Fibroblast of villous mesenchyme (primary cell): ENCODE results near the gene MPZL2. TPM values are rescaled to one million over a fixed set of nuclear protein-coding genes. Genes with fewer than 3 reads are reported as not detected.

Experiments
- DNase-seq: peaks from one replicate; pipeline ENCODE4 v3.0.0-alpha.2; 2010; ENCODE audit warnings: low read depth
- H3K4me3 ChIP-seq: 2 replicates; pipeline ENCODE4 v1.5.1; 2011; ENCODE audit warnings: low read depth, mild to moderate bottlenecking, low read length
- total RNA-seq: library from RNA; depleted of rRNA; stranded (reverse); fragments of >200 nt; gene quantifications from 2 replicates; pipeline ENCODE4 v1.2.3, GENCODE V29; 2012
- TF ChIP-seq, protein P1 (sequence below): IDR thresholded peaks from 2 replicates; pipeline ENCODE4 v1.5.1; 2012; ENCODE audit warnings: low read depth, mild to moderate bottlenecking, low read length; ENCODE audit not compliant: insufficient read depth

The MPZL2 gene
- total RNA-seq, 1 donor = not detected

DNA sequence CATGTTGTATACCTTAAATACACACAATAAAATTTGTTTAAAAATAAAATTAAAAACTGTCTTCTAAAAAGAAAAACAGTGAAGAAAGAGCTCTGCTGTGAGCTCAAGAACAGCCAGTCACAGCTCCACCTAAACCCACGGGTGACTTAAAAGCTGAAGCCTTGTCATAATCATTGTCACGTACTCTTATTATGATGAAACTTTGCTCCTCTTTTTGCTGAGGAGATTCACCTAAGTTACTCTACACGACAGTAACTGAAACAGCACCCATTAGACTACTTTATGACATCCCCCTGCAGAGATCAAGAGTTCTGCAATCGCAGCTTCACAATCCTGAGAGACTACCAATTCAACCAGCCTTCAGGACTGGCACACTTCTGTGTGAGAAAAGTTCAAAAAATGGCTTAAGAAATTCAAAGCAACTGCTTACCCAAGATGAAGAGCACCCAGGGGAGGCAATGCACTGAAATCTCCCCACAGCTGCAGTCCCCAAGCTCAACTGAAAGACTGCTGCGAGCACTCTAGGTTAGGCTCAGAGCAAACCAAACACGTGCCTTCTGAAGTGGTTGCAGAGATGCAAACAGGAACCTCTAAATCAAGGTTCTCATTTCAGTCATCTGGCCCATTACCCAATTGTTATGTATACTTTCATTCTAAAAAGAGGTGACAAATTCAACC is 39.4 kb downstream of the MPZL2 start, which contains the start of gene JAML:
TSS of gene JAML (minus strand) at position 501 of the 678 bp plus-strand sequence. CDS start 10,145 bp downstream, outside the sequence.
- TF ChIP-seq, protein P1, sequence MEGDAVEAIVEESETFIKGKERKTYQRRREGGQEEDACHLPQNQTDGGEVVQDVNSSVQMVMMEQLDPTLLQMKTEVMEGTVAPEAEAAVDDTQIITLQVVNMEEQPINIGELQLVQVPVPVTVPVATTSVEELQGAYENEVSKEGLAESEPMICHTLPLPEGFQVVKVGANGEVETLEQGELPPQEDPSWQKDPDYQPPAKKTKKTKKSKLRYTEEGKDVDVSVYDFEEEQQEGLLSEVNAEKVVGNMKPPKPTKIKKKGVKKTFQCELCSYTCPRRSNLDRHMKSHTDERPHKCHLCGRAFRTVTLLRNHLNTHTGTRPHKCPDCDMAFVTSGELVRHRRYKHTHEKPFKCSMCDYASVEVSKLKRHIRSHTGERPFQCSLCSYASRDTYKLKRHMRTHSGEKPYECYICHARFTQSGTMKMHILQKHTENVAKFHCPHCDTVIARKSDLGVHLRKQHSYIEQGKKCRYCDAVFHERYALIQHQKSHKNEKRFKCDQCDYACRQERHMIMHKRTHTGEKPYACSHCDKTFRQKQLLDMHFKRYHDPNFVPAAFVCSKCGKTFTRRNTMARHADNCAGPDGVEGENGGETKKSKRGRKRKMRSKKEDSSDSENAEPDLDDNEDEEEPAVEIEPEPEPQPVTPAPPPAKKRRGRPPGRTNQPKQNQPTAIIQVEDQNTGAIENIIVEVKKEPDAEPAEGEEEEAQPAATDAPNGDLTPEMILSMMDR = no peak
- no peak within 1 kb of the TSS for H3K4me3 ChIP-seq
- DNase-seq = no peak

DNA sequence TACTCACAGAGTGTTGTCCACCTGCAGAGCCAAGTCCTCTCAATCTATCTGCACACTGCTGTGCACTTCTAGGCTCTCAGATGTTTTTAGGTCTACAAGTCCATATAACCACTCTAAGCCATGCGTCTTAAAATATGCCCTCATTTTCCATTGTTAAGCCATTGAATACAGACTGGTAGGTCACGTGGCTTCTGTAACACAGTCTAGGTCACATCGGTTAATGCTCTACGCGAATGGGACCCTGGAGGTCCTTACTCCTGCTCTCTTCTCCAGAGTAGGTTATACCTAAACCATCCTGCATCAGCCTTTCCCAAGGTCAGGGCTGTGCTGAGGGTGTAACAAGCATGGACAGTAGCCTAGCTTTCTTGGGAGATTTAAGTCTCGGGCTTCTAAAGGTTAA is 40.1 kb downstream of the MPZL2 start:
- no peak for DNase-seq
- no peak overlapping the region for H3K4me3 ChIP-seq
- TF ChIP-seq, protein P1 = no peak

DNA sequence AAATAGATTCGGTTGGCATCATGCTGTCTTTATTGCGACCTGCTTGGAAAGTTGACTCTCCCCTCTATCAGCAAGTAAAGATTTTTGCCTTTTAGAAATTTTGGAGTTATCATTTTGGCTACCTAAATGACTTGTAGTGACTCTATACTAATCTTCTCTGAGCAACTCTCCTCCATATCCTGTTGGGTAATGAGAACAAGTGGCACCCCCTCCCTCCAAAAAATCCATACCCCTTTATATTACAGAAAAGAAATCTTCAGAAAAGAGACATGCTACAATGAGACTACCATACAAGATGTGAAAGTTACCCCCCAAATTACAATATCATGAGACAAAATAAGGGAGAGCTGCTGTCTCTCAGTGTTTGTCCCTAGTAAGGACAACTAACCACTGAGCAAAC is 40.5 kb downstream of the MPZL2 start:
- TF ChIP-seq, protein P1 = no peak
- DNase-seq = no peak
- H3K4me3 ChIP-seq = no peak overlapping the region

DNA sequence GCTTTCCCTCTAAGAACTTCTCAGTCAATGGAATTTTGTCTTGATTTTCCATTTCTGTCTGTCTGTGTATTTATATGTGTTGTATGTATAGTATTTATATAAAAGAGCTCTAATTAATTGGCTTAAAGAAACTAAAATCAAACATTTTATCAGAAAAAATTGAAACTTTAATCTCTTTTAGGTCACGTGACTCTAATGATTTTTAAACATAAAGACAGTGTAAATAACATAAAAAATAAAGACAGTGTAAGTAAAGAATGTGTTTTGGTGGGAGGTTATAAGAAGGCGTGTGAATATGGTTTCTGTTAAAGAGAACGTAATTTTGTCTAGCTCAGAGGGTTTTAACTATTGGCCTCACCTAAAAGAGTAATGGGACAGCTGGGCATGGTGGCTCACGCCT is 41.7 kb downstream of the MPZL2 start:
- TF ChIP-seq, protein P1 = no peak
- no peak for DNase-seq
- no peak overlapping the region for H3K4me3 ChIP-seq

DNA sequence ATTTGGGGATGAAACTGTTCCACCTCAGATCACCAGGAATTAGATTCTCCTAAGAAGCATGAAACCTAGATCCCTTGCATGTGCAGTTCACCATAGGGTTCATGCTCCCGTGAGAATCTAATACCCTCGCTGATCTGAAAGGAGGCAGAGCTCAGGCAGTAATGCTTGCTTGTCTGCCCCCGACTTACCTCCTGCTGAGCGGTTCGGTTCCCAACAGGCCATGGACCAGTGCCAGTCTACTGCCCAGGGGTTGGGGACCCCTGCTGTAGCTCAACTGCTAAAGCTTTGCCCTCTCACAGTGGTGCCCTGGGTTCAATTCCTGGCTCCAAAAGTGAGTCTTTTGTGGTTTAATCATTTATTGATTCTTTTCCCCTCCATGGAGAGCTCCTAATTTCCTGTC is 42.7 kb downstream of the MPZL2 start:
- DNase-seq = no peak
- TF ChIP-seq, protein P1 = no peak
- no peak overlapping the region for H3K4me3 ChIP-seq

DNA sequence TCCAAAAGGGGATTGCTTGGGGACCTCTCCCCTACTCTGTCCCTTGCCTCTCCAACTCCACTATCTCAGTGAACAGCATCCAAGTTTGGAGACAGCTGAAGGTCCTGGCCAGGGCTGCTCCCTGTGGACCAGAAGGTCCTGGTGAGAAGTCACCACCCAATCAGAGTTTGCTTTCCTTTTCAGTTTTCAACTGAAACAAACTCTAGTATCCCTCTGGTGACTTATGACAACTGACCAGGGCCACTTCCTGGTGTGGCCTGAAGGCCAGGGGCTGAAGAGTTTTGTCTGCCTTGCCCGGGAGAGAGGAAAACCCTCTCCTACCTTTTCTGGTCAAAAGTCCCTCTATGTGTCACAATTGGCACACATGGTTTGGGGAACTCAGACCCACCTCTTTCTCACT is 44.4 kb downstream of the MPZL2 start:
- H3K4me3 ChIP-seq = no peak overlapping the region
- TF ChIP-seq, protein P1 = no peak
- DNase-seq = no peak

DNA sequence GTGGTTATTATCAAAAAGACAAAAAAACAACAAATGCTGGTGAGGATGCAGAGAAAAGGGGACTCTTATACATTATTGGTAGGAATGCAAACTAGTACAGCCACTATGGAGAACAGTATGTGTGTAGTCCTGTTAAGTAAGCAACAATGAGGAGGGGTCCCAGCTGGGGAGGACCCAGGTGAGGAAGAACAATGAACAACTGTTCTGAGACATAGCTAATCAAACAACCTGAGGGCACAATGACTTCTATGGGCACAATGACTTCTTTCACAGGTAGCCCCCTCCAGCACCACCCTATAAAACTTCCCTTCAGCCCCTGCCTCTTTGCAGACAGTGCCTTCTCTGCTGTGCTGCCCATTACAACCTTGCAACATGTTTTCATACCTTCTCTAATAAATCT is 44.9 kb downstream of the MPZL2 start:
- TF ChIP-seq, protein P1 = no peak
- no peak overlapping the region for H3K4me3 ChIP-seq
- DNase-seq = no peak
